H7 (cell line): Measurements from ENCODE around the gene ALPP. TPM values are rescaled to one million over a fixed set of nuclear protein-coding genes. Genes with fewer than 3 reads are reported as not detected.
"Not testable (repeated sequence)": the region's sequence is repeated elsewhere in the genome, so short reads cannot be mapped to it uniquely, and the experiment has no call there.

ENCODE experiments used
- DNase-seq: peaks from one replicate; pipeline ENCODE4 v3.0.0; 2012
- H3K27me3 ChIP-seq: 2 replicates; pipeline ENCODE4 v1.6.0; 2011; ENCODE audit warnings: mild to moderate bottlenecking, low read length; ENCODE audit not compliant: control insufficient read depth, insufficient read depth
- H3K36me3 ChIP-seq: replicated peaks from 2 replicates; pipeline ENCODE4 v1.5.1; 2011; ENCODE audit warnings: low read length; ENCODE audit not compliant: control insufficient read depth, insufficient read depth
- H3K4me3 ChIP-seq: 2 replicates; pipeline ENCODE4 v1.5.1; 2011; ENCODE audit warnings: low read depth, mild to moderate bottlenecking, control low read depth, low read length, moderate library complexity; ENCODE audit not compliant: insufficient read depth
- total RNA-seq: library from RNA; depleted of rRNA; stranded (reverse); fragments of >200 nt; shearing (Covaris generic); gene quantifications from 2 replicates; pipeline ENCODE4 v1.2.3, GENCODE V29; 2014

ALPP gene
- total RNA-seq, 1 experiment from 2014 or later, result 0.69 TPM

GRCh38 chr2:232349946-232350635 lies 28.5 kb upstream of the ALPP start:
- Histone ChIP-seq H3K27me3 (peaks cover 7% of the 10 kb centered on the region; the same call in 1 of the 2 replicates), H3K4me3 (no peak overlapping the region), H3K36me3 (no peaks in the 10 kb centered on the region)
- peak; percentile 47 for DNase-seq

- H3K36me3 ChIP-seq, result no peaks in the 10 kb centered on the region
Observed at GRCh38 chr2:232350804-232351685, 27.5 kb upstream of the ALPP start.

GRCh38 chr2:232351686-232352510 lies 26.7 kb upstream of the ALPP start:
- Histone ChIP-seq H3K36me3 (no peaks in the 10 kb centered on the region), H3K27me3 (peaks cover 7% of the 10 kb centered on the region; the same call in 1 of the 2 replicates), H3K4me3 (no peak overlapping the region)
- DNase-seq, result peak; percentile 69

More at GRCh38 chr2:232350804-232351685, 27.5 kb upstream of the ALPP start:
- H3K4me3 ChIP-seq, result no peak overlapping the region
- peak; percentile 69 for DNase-seq
- H3K27me3 ChIP-seq, result peaks cover 7% of the 10 kb centered on the region; the same call in 1 of the 2 replicates

GRCh38 chr2:232352511-232353091 lies 25.9 kb upstream of the ALPP start:
- peak; percentile 75 for DNase-seq
- no peak overlapping the region for H3K4me3 ChIP-seq
- no peaks in the 10 kb centered on the region for H3K36me3 ChIP-seq
- H3K27me3 ChIP-seq, result peaks cover 7% of the 10 kb centered on the region; the same call in 1 of the 2 replicates

- Histone ChIP-seq H3K4me3 (no peak overlapping the region), H3K36me3 (no peaks in the 10 kb centered on the region), H3K27me3 (peaks cover 7% of the 10 kb centered on the region; the same call in 1 of the 2 replicates)
- no peak for DNase-seq
Observed at GRCh38 chr2:232353096-232353495, 25.5 kb upstream of the ALPP start.

GRCh38 chr2:232353660-232354059 lies 24.9 kb upstream of the ALPP start:
- Histone ChIP-seq H3K36me3 (no peaks in the 10 kb centered on the region), H3K27me3 (peaks cover 7% of the 10 kb centered on the region; the same call in 1 of the 2 replicates), H3K4me3 (no peak overlapping the region)
- no peak for DNase-seq

- Histone ChIP-seq H3K4me3 (no peak overlapping the region), H3K27me3 (peaks cover 7% of the 10 kb centered on the region; the same call in 1 of the 2 replicates), H3K36me3 (no peaks in the 10 kb centered on the region)
- no peak for DNase-seq
Observed at GRCh38 chr2:232354069-232354468, 24.5 kb upstream of the ALPP start.

- no peak overlapping the region for H3K4me3 ChIP-seq
- no peaks in the 10 kb centered on the region for H3K36me3 ChIP-seq
- H3K27me3 ChIP-seq, result no peaks in the 10 kb centered on the region
- DNase-seq, result no peak
Observed at GRCh38 chr2:232361646-232362045, 16.9 kb upstream of the ALPP start.

- no peaks in the 10 kb centered on the region for H3K27me3 ChIP-seq
- no peak for DNase-seq
- no peaks in the 10 kb centered on the region for H3K36me3 ChIP-seq
- H3K4me3 ChIP-seq, result no peak overlapping the region
Observed at GRCh38 chr2:232362174-232362900, 16.2 kb upstream of the ALPP start.

GRCh38 chr2:232363064-232363783 lies 15.3 kb upstream of the ALPP start:
- H3K4me3 ChIP-seq, H3K27me3 ChIP-seq, H3K36me3 ChIP-seq: not testable (repeated sequence)
- peak; percentile 57 for DNase-seq

- H3K36me3 ChIP-seq, result no peaks in the 10 kb centered on the region
- H3K27me3 ChIP-seq, result no peaks in the 10 kb centered on the region
- H3K4me3 ChIP-seq, result no peak overlapping the region
- DNase-seq, result no peak
Observed at GRCh38 chr2:232363784-232364615, 14.6 kb upstream of the ALPP start.

- H3K36me3 ChIP-seq, H3K27me3 ChIP-seq, DNase-seq, H3K4me3 ChIP-seq: not testable (repeated sequence)
Observed at GRCh38 chr2:232364806-232365594, 13.6 kb upstream of the ALPP start.
